GM12892 (cell line): Measurements from ENCODE around the gene BBLN.
"Not testable (repeated sequence)": the region's sequence is repeated elsewhere in the genome, so short reads cannot be mapped to it uniquely, and the experiment has no call there.

Experiments
- POLR2A ChIP-seq: IDR thresholded peaks from 2 replicates; pipeline ENCODE4 v1.6.1; 2011; ENCODE audit warnings: low read depth, low read length, control low read depth
- POLR2AphosphoS5 ChIP-seq: IDR thresholded peaks from 2 replicates; pipeline ENCODE4 v1.6.1; 2011; ENCODE audit warnings: low read depth, low read length, control low read depth

DNA sequence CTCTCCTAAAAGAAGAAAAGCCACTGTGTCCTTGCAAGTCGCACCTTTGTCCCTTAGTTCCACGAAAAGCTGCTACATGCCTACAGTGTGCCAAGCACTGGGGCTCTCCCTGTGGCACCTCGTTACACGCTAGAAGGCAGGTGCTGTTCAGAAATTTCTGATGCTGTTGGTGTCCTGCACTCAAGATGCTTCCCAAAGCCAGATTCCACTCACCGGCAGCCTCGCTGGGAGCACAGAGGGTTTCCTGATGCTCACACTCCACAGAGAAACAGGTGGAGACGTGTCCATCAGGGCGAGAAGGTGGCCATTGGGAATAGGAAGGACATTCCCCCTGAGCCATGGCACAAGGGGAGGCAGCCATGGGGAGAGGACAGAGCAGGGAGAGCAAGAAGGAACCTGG is 28.7 kb upstream of the BBLN start:
- not testable (repeated sequence) for TF ChIP-seq POLR2AphosphoS5, POLR2A
